H1 (cell line): ENCODE data around the gene UROC1. TPM values are rescaled to one million over a fixed set of nuclear protein-coding genes. Genes with fewer than 3 reads are reported as not detected.

ENCODE experiments used
- CTCF ChIA-PET: fragments of 300-600 bp; sonication (Branson Sonifier 250); formaldehyde crosslinking; loops from one replicate; lab custom pipeline; 2021; ENCODE audit not compliant: partially characterized antibody; lab: Charles Lee
- POLR2A ChIA-PET: fragments of 300-600 bp; sonication (Branson Sonifier 250); formaldehyde crosslinking; loops from one replicate; lab custom pipeline; 2021; ENCODE audit warnings: inconsistent platforms; ENCODE audit not compliant: partially characterized antibody; lab: Charles Lee
- DNase-seq, 2 experiments: peaks; one replicate each; pipeline versions ENCODE4 v3.0.0 to v3.0.0-alpha.2; 2010 to 2022; ENCODE audit warnings: low spot score in 2 of 2, low read depth in 1 of 2, mixed read lengths in 1 of 2
- FAIRE-seq: peaks from 2 replicates; lab custom pipeline; 2011; peaks lifted over from hg19 to GRCh38; lab: Jason Lieb, UNC
- H2AFZ ChIP-seq: 2 replicates; pipeline ENCODE4 v1.8.1; 2012; ENCODE audit warnings: low read length, inconsistent platforms
- H2AK5ac ChIP-seq: 2 replicates; pipeline ENCODE4 v1.6.1; 2013; ENCODE audit warnings: low read depth, low read length
- H2BK120ac ChIP-seq: replicated peaks from 2 replicates; pipeline ENCODE3; 2013; ENCODE audit warnings: low read depth, low read length, inconsistent platforms
- H2BK12ac ChIP-seq: 2 replicates; pipeline ENCODE4 v1.6.1; 2013; ENCODE audit warnings: low read depth, low read length
- H2BK15ac ChIP-seq: 2 replicates; pipeline ENCODE4 v1.6.1; 2013; ENCODE audit warnings: low read length
- H2BK20ac ChIP-seq: 2 replicates; pipeline ENCODE4 v1.6.1; 2013; ENCODE audit warnings: low read length
- H2BK5ac ChIP-seq: 2 replicates; pipeline ENCODE4 v1.6.1; 2013; ENCODE audit warnings: low read depth, low read length
- H3K14ac ChIP-seq: 2 replicates; pipeline ENCODE4 v1.6.1; 2013; ENCODE audit warnings: inconsistent platforms; ENCODE audit not compliant: insufficient read length
- H3K18ac ChIP-seq: 2 replicates; pipeline ENCODE4 v1.6.1; 2013; ENCODE audit warnings: low read length; ENCODE audit errors: extremely low read depth
- H3K23ac ChIP-seq: 2 replicates; pipeline ENCODE4 v1.6.1; 2013; ENCODE audit warnings: inconsistent platforms; ENCODE audit not compliant: insufficient read length
- H3K23me2 ChIP-seq: 2 replicates; pipeline ENCODE4 v1.6.1; 2013; ENCODE audit warnings: low read depth, low read length
- H3K27ac ChIP-seq: 2 replicates; pipeline ENCODE4 v1.6.1; 2011; ENCODE audit warnings: low read depth, low read length, inconsistent platforms
- H3K27me3 ChIP-seq, 4 experiments: replicated peaks in 1 of 4; 1 replicate in 1 of 4; 2 replicates in 3 of 4; pipeline versions ENCODE4 v1.6.1 to v1.8.1; 2011 to 2013; ENCODE audit warnings: low read length in 3 of 4, mild to moderate bottlenecking in 3 of 4, inconsistent platforms in 2 of 4, mixed read lengths in 2 of 4, moderate library complexity in 1 of 4; ENCODE audit not compliant: control insufficient read depth in 3 of 4, insufficient read depth in 3 of 4; ENCODE audit errors: extremely low read depth in 1 of 4
- H3K36me3 ChIP-seq, 4 experiments: 2 replicates each; pipeline versions ENCODE4 v1.6.1 to v1.8.1; 2011 to 2013; ENCODE audit warnings: mild to moderate bottlenecking in 4 of 4, low read length in 3 of 4, moderate library complexity in 2 of 4, control low read depth in 1 of 4, inconsistent platforms in 1 of 4; ENCODE audit not compliant: insufficient read depth in 4 of 4, control insufficient read depth in 2 of 4
- H3K4ac ChIP-seq: replicated peaks from 2 replicates; pipeline ENCODE3; 2013; ENCODE audit warnings: low read length, low read depth, mixed read lengths, inconsistent platforms; ENCODE audit not compliant: insufficient read length
- H3K4me1 ChIP-seq, 4 experiments: replicated peaks in 1 of 4; 1 replicate in 1 of 4; 2 replicates in 3 of 4; pipeline versions ENCODE4 v1.6.1 to v1.8.1; 2011 to 2013; ENCODE audit warnings: low read length in 3 of 4, inconsistent platforms in 2 of 4, mixed read lengths in 1 of 4; ENCODE audit not compliant: insufficient read depth in 4 of 4, control insufficient read depth in 3 of 4
- H3K4me2 ChIP-seq, 2 experiments: 2 replicates each; pipeline versions ENCODE4 v1.6.1 to v1.8.1; 2011 to 2013; ENCODE audit warnings: low read depth in 2 of 2, low read length in 2 of 2, control low read depth in 1 of 2, inconsistent platforms in 1 of 2, mild to moderate bottlenecking in 1 of 2; ENCODE audit not compliant: insufficient read depth in 1 of 2
- H3K4me3 ChIP-seq, 4 experiments: fragments of 200-600, 300-600 bp in 1 of 4; sonication (generic), shearing (Covaris generic), sonication (Bioruptor Twin) in 1 of 4; 2 replicates each; pipeline versions ENCODE4 v1.5.1 to v1.8.1; 2011 to 2016; ENCODE audit warnings: low read length in 4 of 4, low read depth in 3 of 4, control low read depth in 2 of 4, inconsistent platforms in 2 of 4, mild to moderate bottlenecking in 2 of 4, mixed read lengths in 1 of 4, moderate library complexity in 1 of 4; ENCODE audit not compliant: insufficient read depth in 2 of 4; ENCODE audit errors: extremely low read depth in 1 of 4
- H3K56ac ChIP-seq: replicated peaks from 2 replicates; pipeline ENCODE3; 2013; ENCODE audit warnings: low read depth, mild to moderate bottlenecking, mixed read lengths, low read length, inconsistent platforms; ENCODE audit not compliant: insufficient read length
- H3K79me1 ChIP-seq: 2 replicates; pipeline ENCODE4 v1.6.1; 2013; ENCODE audit warnings: low read depth, low read length, control low read depth
- H3K79me2 ChIP-seq, 2 experiments: 2 replicates each; pipeline versions ENCODE4 v1.6.1 to v1.8.1; 2012 to 2013; ENCODE audit warnings: low read length in 2 of 2, mild to moderate bottlenecking in 2 of 2, inconsistent platforms in 1 of 2; ENCODE audit not compliant: insufficient read depth in 2 of 2, control insufficient read depth in 1 of 2
- H3K9ac ChIP-seq, 4 experiments: replicated peaks in 1 of 4; 1 replicate in 1 of 4; 2 replicates in 3 of 4; pipeline versions ENCODE4 v1.6.1 to v1.8.1; 2011 to 2013; ENCODE audit warnings: low read depth in 3 of 4, low read length in 3 of 4, control low read depth in 2 of 4, mild to moderate bottlenecking in 2 of 4, moderate library complexity in 2 of 4, inconsistent platforms in 1 of 4; ENCODE audit errors: extremely low read depth in 1 of 4
- H3K9me3 ChIP-seq, 2 experiments: 2 replicates each; pipeline versions ENCODE4 v1.6.1 to v1.8.1; 2012 to 2013; ENCODE audit warnings: mild to moderate bottlenecking in 2 of 2, moderate library complexity in 2 of 2, control low read depth in 1 of 2, inconsistent platforms in 1 of 2, low read depth in 1 of 2, low read length in 1 of 2, mixed read lengths in 1 of 2; ENCODE audit not compliant: insufficient read depth in 2 of 2
- H4K20me1 ChIP-seq, 2 experiments: replicated peaks in 1 of 2; 2 replicates each; pipeline versions ENCODE3 to v1.8.1; 2011 to 2013; ENCODE audit warnings: inconsistent platforms in 2 of 2, low read length in 2 of 2, mild to moderate bottlenecking in 1 of 2; ENCODE audit not compliant: insufficient read depth in 2 of 2, control insufficient read depth in 1 of 2
- H4K5ac ChIP-seq: 2 replicates; pipeline ENCODE4 v1.6.1; 2013; ENCODE audit warnings: low read length, low read depth, mixed read lengths, inconsistent platforms; ENCODE audit not compliant: insufficient read length
- H4K8ac ChIP-seq: 2 replicates; pipeline ENCODE4 v1.8.0; 2013; ENCODE audit warnings: mild to moderate bottlenecking, moderate library complexity, low read length, inconsistent platforms; ENCODE audit not compliant: insufficient read depth; ENCODE audit errors: extremely low read depth
- H4K91ac ChIP-seq: replicated peaks from 2 replicates; pipeline ENCODE3; 2013; ENCODE audit warnings: low read length, mixed read lengths, inconsistent platforms; ENCODE audit not compliant: insufficient read length
- CBX8 ChIP-seq: fragments of 300-800, 300-1000 bp; sonication (generic); IDR thresholded peaks from 2 replicates; pipeline ENCODE4 v1.7.1; 2016; ENCODE audit warnings: low read depth, low read length, borderline replicate concordance
- EGR1 ChIP-seq: IDR thresholded peaks from 2 replicates; pipeline ENCODE4 v1.6.1; 2011; ENCODE audit warnings: low read depth, low read length, borderline replicate concordance
- HDAC6 ChIP-seq: IDR thresholded peaks from one replicate; pipeline ENCODE4 v1.7.1; 2012; ENCODE audit warnings: low read depth, mild to moderate bottlenecking, inconsistent platforms, low read length, moderate library complexity
- SIRT6 ChIP-seq: IDR thresholded peaks from one replicate; pipeline ENCODE4 v1.7.1; 2012; ENCODE audit warnings: low read length, inconsistent platforms
- SIX5 ChIP-seq: IDR thresholded peaks from 2 replicates; pipeline ENCODE4 v1.6.1; 2011; ENCODE audit warnings: mild to moderate bottlenecking, low read depth, low read length
- TEAD4 ChIP-seq: IDR thresholded peaks from 2 replicates; pipeline ENCODE4 v1.6.1; 2012; ENCODE audit warnings: low read depth, low read length, inconsistent platforms, mixed read lengths
- WGBS, 2 experiments: shearing (Covaris generic) in 1 of 2; methylation state at CpG; one replicate each; pipeline versions ENCODE4 v1.1.6 to v1.1.7; 2013 to 2015; ENCODE audit warnings: low lambda C conversion rate in 2 of 2, mixed read lengths in 2 of 2, inconsistent platforms in 1 of 2, low coverage in 1 of 2, missing lambda C conversion rate in 1 of 2; ENCODE audit not compliant: insufficient replicate concordance in 2 of 2, insufficient coverage in 1 of 2, insufficient read length in 1 of 2; ENCODE audit errors: extremely low coverage in 1 of 2, missing lambda C conversion rate in 1 of 2; 5-methylcytosine and 5-hydroxymethylcytosine counted together
- polyA plus RNA-seq, 7 experiments: library from polyadenylated mRNA; depleted of rRNA in 3 of 7; stranded (reverse) in 5 of 7; unstranded in 2 of 7; fragments of >200 nt in 5 of 7; fragments of 200-250 nt in 2 of 7; gene quantifications; 1 replicate in 5 of 7; 2 replicates in 1 of 7; 4 replicates in 1 of 7; pipeline versions ENCODE4 v1.2.1 to v1.2.3, GENCODE V29; 2011 to 2013; ENCODE audit warnings: missing spikeins in 2 of 7, mixed read lengths in 2 of 7
- total RNA-seq: library from RNA; stranded (reverse); fragmentation: NEBNext Ultra II Directional; extraction: Animal tissue kit (Norgen Biotek cat#: 25700); gene quantifications from 2 replicates; pipeline ENCODE4 v1.2.1, GENCODE V29; 2021

The UROC1 gene
- total and polyA plus RNA-seq, 2 of the 8 experiments (the other 6 are each of a cell fraction or from before 2014, with no cell fraction given): 0.03 TPM; not detected in 1

DNA sequence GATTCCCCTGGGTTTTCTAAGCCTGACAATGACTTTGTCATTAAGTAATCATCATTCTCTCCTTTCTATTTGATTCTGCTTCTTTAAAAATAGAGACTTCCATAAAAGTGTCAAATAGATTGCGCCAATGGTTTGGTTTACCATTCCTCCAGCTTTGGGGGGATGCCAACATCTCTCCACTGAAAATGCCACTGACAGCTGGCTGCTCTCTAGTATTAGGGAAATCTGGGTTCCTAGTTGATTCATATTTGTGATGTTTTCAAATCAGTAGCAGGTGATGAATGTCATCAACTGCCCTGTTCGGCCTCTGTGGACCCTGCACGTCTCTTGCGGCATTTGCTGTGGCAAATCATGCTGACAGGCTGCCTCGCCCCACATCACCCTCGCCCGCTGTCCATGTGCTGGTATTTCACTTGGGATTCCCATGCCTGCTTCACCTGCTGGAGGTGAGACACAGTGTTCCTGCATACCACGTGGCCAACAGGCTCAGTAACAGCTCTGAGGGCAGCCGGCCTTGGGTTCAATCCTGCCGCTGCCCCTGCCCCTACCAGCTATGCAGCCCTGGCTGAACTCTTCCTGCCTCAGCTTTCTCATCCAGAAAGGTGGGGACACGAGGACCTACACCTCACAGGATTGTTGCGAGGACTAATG is 70.0 kb downstream of the UROC1 start:
- Histone ChIP-seq H4K5ac (no peak overlapping the region), H3K23me2 (0 out of 2 replicates have a peak, but pooled peaks cover 2% of the 10 kb centered on the region), H2BK120ac (no peak overlapping the region), H2BK12ac (no peak overlapping the region), H3K9ac (no peak overlapping the region), H3K56ac (no peak overlapping the region), H3K36me3 (peaks cover 0 to 12% (median 5%) of the 10 kb centered on the region in 4 experiments; a peak in 6 of 8 replicates), H2BK20ac (no peak overlapping the region), H2AK5ac (no peak overlapping the region), H3K18ac (no peak overlapping the region), H3K27ac (no peak overlapping the region), H3K4me3 (no peak overlapping the region), H2AFZ (no peak overlapping the region), H4K91ac (no peak overlapping the region), H3K4ac (no peak overlapping the region), H4K20me1 (peaks cover 3 to 6% of the 10 kb centered on the region in 2 experiments), H3K23ac (no peak overlapping the region), H3K27me3 (no peaks in the 10 kb centered on the region), H2BK15ac (no peak overlapping the region), H4K8ac (no peak overlapping the region), H3K79me2 (no peaks in the 10 kb centered on the region; a peak in 1 of 4 replicates), H2BK5ac (no peak overlapping the region), H3K4me2 (no peak overlapping the region), H3K9me3 (no peaks in the 10 kb centered on the region), H3K79me1 (peaks cover 3% of the 10 kb centered on the region; the same call in 1 of the 2 replicates), H3K4me1 (peaks cover 0 to 9% (median 2%) of the 10 kb centered on the region in 4 experiments; a peak in 3 of 7 replicates), H3K14ac (no peak overlapping the region)
- DNase-seq: no peak
- ChIA-PET CTCF (interaction anchor here (0.9 to 1.7 kb wide), 8 partner anchors 8 to 926 kb away, joined by 3 to 5 read pairs (median 3); no protein-coding TSS in a partner anchor), POLR2A (interaction anchor here (1.1 to 4.7 kb wide), 4 partner anchors 8 to 25 kb away, joined by 3 to 13 read pairs (median 6); no protein-coding TSS in a partner anchor)
- FAIRE-seq: no peak
- TF ChIP-seq EGR1 (no peak), HDAC6 (no peak), SIX5 (no peak), CBX8 (no peak), TEAD4 (no peak), SIRT6 (no peak)
- WGBS, 2 experiments: 86% methylated on average over 9 of the region's 12 CpGs; no CpG with 5 or more reads in 1 of the 2 experiments
